Vagina (tissue), 2 donors: ENCODE data around the gene CYP21A2.
"Not testable (repeated sequence)": the region's sequence is repeated elsewhere in the genome, so short reads cannot be mapped to it uniquely, and the experiment has no call there.

Experiments
- POLR2AphosphoS5 ChIP-seq, 2 donors: sonication (generic); formaldehyde crosslinking; IDR thresholded peaks; one replicate each; pipeline ENCODE4 v1.9.0; 2017; ENCODE audit warnings: antibody characterized with exemption in 2 of 2, mild to moderate bottlenecking in 2 of 2, low read depth in 1 of 2; ENCODE audit not compliant: insufficient read depth in 1 of 2
- TF ChIP-seq, protein P1 (sequence below), 3 experiments: fragments of 450-650 bp in 2 of 3; fragments of 200-600 bp in 1 of 3; sonication (generic) in 1 of 3; IDR thresholded peaks; one replicate each; pipeline ENCODE4 v1.5.1; 2017 to 2019; ENCODE audit warnings: antibody characterized with exemption in 3 of 3, mild to moderate bottlenecking in 2 of 3, moderate library complexity in 2 of 3

GRCh38 chr6:31996385-31996784 lies 41.8 kb upstream of the CYP21A2 start:
- TF ChIP-seq, protein P1, sequence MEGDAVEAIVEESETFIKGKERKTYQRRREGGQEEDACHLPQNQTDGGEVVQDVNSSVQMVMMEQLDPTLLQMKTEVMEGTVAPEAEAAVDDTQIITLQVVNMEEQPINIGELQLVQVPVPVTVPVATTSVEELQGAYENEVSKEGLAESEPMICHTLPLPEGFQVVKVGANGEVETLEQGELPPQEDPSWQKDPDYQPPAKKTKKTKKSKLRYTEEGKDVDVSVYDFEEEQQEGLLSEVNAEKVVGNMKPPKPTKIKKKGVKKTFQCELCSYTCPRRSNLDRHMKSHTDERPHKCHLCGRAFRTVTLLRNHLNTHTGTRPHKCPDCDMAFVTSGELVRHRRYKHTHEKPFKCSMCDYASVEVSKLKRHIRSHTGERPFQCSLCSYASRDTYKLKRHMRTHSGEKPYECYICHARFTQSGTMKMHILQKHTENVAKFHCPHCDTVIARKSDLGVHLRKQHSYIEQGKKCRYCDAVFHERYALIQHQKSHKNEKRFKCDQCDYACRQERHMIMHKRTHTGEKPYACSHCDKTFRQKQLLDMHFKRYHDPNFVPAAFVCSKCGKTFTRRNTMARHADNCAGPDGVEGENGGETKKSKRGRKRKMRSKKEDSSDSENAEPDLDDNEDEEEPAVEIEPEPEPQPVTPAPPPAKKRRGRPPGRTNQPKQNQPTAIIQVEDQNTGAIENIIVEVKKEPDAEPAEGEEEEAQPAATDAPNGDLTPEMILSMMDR (IDR thresholded peaks at IDR 0.05), result not testable (repeated sequence)
- TF ChIP-seq POLR2AphosphoS5 (IDR thresholded peaks at IDR 0.05; ENCODE audit: insufficient read depth in 1 of 2, low read depth in 1 of 2), result not testable (repeated sequence)
